Measurements from ENCODE around the gene UIMC1.

GRCh38 chr5:177020033-177020432, 13.5 kb upstream of the UIMC1 start:
- TF ChIP-seq CTCF (IDR thresholded peaks at IDR 0.05 in 4 of 5, conservative IDR thresholded peaks at IDR 0.05 in 1 of 5) (no peak), POLR2A (IDR thresholded peaks at IDR 0.05) (no peak)

Data from gastrocnemius medialis (tissue), 4 donors.